ENCODE data around the gene STK40. TPM values are rescaled to one million over a fixed set of nuclear protein-coding genes. Genes with fewer than 3 reads are reported as not detected.

STK40 gene
- total and polyA plus RNA-seq, 2 donors = 11.8 to 73.5 TPM

DNA sequence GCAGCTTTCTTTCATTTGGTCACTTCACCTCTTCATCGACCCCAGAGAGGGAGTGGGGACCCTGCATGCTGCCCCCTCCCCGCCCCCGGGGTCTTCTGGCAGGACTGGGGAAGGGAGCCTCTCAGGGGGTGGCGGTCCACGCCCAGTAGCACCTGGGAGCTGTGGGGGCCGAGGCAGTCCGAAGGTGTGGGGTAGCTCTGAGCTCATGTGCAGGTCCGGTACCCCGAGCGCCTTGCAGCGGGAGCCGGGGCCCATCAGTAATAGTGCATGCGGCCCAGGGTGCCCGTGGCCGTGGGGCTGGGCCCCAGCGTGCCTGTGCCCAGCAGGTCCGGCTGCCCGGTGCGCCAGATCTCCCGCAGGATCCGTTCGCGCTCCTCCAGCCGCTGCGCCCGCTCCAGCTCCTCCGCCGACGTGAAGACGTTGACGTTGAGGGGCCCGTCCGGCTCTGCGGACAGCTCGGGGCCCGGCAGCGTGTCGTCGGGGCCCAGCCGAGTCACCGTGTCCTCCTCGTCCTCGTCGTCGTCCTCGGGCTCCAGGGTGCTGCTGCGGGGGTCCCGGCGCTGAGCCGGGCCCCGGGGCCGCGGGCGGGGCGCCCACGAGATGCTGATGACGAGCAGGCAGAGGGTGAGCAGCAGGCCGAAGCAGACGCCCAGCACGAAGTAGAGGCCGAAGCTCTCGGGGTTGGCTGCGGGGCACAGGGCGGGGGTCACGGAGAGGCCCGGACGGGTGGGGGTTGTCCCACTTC is 63.5 kb downstream of the STK40 start:
- Histone ChIP-seq H3K27ac (ENCODE audit: low read depth) (peak overlapping the region; percentile 68), H3K4me3 (ENCODE audit: low read depth, low read length) (peak overlapping the region; percentile 76), H3K36me3 (ENCODE audit: insufficient read depth) (no peaks in the 10 kb centered on the region), H3K4me1 (ENCODE audit: insufficient read depth) (no peaks in the 10 kb centered on the region)
- WGBS = 37% methylated on average over 67 of the region's 67 CpGs
- no peak for DNase-seq (ENCODE audit: extremely low spot score)

DNA sequence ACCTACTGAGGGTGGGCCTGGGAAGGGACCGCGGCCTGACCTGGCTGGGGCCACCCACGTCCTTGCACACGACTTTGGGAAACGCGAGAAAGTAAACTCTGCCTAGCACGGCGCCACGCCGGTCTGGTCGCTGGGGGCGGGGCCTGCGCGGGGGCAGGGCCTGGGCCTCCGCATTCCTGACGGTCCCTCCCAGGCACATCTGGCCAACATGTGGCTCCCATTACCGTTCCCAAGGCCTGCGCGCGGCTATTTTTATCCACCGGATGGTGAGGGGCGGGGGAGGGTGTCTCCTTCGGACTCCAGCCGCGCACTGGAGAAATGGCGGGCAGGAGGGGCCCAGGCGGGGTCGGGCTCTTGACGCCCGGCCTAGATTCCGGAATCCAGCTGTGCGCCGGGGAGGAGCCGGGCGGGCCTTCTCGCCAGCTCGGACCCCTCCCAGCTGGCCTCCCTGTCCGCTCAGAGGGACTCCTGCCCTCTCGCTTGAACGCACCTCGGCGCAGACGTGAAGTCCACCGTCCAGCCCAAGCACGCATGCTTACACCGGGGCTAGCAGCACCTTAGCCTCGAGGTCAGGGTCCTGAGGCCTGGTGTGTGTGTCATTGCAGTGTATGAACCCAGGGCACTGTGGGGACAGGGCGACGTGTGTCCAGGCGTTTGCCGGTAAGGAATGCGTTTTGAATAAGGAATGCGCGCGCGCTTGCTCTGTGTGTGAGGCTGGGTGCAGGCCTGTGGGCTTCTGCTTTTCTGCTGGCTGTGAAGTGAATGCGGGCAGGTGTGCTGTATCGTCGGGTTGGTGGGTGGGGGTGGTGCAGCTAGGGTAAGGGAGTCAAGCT is 64.4 kb downstream of the STK40 start:
- no peaks in the 10 kb centered on the region for H3K36me3 ChIP-seq (ENCODE audit: insufficient read depth)
- WGBS = 23% methylated on average over 59 of the region's 59 CpGs
- H3K4me1 ChIP-seq (ENCODE audit: insufficient read depth) = no peaks in the 10 kb centered on the region
- DNase-seq (ENCODE audit: extremely low spot score) = peak; percentile 82
- H3K27ac ChIP-seq (ENCODE audit: low read depth) = peak overlapping the region; percentile 30
- peak overlapping the region; percentile 38 for H3K4me3 ChIP-seq (ENCODE audit: low read depth, low read length)

DNA sequence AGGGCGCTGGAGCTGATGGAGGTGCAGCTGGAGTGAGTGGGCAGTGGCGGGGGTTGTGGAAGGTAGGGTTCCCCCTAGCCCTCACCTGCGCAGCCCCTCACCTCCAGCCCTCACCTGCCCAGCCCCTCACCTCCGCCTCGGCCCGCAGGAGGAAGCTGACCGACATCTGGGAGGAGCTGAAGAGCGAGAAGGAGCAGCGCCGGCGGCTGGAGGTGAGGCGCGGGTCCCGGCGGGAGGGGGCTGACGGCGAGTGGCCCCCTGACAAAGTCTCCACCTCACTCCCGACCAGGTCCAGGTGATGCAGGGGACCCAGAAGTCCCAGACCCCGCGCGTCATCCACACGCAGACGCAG is 65.0 kb downstream of the STK40 start:
- Histone ChIP-seq H3K4me3 (ENCODE audit: low read depth, low read length) (peak overlapping the region; percentile 38), H3K36me3 (ENCODE audit: insufficient read depth) (no peaks in the 10 kb centered on the region), H3K27ac (ENCODE audit: low read depth) (peak overlapping the region; percentile 30), H3K4me1 (ENCODE audit: insufficient read depth) (no peaks in the 10 kb centered on the region)
- 21% methylated on average over 23 of the region's 23 CpGs for WGBS
- DNase-seq (ENCODE audit: extremely low spot score) = no peak

DNA sequence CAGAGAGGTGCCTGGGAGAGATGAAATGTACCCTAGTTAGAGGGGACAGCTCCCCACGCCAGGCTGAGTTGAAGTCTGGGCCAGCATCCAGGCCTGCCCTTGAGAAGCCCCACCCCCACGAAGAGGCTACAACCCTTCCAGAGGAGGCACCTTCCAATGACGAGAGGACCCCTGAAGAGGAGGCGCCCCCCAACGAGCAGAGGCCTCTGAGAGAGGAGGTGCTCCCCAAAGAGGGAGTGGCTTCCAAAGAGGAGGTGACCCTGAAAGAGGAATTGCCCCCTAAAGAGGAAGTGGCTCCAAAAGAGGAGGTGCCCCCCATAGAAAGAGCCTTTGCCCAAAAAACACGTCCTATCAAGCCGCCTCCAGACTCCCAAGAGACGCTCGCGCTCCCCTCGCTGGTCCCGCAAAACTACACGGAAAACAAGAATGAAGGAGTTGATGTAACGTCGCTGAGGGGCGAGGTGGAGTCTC is 65.4 kb downstream of the STK40 start:
- H3K4me1 ChIP-seq (ENCODE audit: insufficient read depth) = no peaks in the 10 kb centered on the region
- 32% methylated on average over 16 of the region's 16 CpGs for WGBS
- peak overlapping the region; percentile 30 for H3K27ac ChIP-seq (ENCODE audit: low read depth)
- DNase-seq (ENCODE audit: extremely low spot score) = no peak
- peak overlapping the region; percentile 38 for H3K4me3 ChIP-seq (ENCODE audit: low read depth, low read length)
- no peaks in the 10 kb centered on the region for H3K36me3 ChIP-seq (ENCODE audit: insufficient read depth)

DNA sequence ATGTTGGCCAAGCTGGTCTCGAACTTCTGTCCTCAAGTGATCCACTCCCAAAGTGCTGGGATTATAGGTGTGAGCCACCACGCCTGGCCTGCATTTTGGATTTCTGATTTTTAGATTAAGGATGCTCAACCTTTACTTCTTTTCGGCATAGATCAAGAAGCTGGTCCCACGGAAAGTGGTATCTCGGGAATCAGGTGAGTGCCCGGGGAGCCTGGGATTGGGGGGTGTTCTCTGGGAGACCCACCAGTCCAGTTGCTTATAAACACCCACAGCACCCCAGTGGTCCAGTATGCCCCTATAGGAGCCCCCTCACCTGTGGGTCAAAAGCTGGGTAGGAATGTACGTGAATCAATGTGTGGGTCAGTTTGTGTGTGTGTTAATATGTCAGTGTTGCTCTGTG is 76.3 kb downstream of the STK40 start:
- DNase-seq (ENCODE audit: extremely low spot score) = no peak
- Histone ChIP-seq H3K36me3 (ENCODE audit: insufficient read depth) (no peaks in the 10 kb centered on the region), H3K4me1 (ENCODE audit: insufficient read depth) (no peaks in the 10 kb centered on the region), H3K27ac (ENCODE audit: low read depth) (no peak overlapping the region), H3K4me3 (ENCODE audit: low read depth, low read length) (no peak overlapping the region)
- WGBS = 97% methylated on average over 7 of the region's 7 CpGs

DNA sequence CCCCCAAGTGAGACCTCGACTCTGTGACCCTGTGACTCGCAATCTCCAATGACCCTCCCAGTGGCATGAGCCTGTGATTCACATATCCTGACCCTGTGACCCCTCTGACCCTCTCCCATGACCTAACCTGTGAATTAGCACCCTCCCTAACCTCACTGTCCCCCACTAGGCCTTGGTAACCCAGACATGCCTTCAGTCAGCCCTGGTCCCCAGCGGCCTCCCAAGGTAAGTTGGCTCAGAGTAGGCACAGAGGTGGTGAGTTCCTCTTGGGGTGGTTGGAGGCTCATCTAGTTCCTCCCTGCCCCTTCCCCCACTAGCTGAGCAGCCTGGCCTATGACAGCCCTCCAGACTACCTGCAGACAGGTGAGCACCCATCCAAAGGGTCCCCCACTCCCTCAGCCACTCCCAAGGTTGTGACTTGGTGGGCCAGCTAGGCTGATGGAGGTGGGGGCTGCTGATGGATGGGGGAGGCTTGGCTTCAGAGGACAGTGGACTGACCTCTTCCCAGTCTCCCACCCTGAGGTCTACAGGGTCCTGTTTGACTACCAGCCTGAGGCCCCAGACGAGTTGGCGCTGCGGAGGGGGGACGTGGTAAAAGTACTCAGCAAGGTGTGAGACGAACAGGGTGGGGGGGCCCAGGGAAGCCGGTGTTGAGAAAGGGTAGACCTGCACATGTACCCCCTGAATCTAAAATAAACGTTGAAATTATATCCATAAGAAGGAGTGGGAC is 78.0 kb downstream of the STK40 start:
- 83% methylated on average over 10 of the region's 10 CpGs for WGBS
- H3K36me3 ChIP-seq (ENCODE audit: insufficient read depth) = no peaks in the 10 kb centered on the region
- no peaks in the 10 kb centered on the region for H3K4me1 ChIP-seq (ENCODE audit: insufficient read depth)
- no peak for DNase-seq (ENCODE audit: extremely low spot score)
- H3K4me3 ChIP-seq (ENCODE audit: low read depth, low read length) = no peak overlapping the region
- no peak overlapping the region for H3K27ac ChIP-seq (ENCODE audit: low read depth)

DNA sequence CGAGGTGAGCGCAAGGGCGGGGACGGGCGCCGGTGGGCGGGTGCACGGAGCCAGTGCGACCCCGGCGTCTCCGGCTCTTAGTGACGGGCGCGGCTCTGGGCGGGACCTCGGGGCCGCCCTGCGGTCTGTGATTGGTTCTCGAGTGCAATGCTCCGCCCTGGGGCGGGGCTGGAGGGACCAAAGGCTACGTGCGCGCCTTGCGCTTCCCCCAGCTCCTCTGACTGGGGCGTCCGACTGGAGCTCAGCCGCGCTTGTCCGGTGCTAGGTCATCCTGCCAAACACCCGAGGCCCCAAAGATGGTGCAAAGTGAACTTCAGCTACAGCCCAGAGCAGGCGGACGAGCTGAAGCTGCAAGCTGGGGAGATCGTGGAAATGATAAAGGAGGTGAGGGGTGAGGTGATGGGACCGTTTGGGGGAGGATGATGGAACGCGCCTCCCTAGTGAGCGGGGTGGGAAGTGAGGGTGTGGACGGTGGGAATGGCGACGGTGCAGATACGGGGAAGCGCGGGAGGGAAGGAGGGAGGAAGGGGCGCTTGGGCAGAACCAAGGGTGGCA is 78.7 kb downstream of the STK40 start:
- under 1% methylated on average over 46 of the region's 46 CpGs for WGBS

DNA sequence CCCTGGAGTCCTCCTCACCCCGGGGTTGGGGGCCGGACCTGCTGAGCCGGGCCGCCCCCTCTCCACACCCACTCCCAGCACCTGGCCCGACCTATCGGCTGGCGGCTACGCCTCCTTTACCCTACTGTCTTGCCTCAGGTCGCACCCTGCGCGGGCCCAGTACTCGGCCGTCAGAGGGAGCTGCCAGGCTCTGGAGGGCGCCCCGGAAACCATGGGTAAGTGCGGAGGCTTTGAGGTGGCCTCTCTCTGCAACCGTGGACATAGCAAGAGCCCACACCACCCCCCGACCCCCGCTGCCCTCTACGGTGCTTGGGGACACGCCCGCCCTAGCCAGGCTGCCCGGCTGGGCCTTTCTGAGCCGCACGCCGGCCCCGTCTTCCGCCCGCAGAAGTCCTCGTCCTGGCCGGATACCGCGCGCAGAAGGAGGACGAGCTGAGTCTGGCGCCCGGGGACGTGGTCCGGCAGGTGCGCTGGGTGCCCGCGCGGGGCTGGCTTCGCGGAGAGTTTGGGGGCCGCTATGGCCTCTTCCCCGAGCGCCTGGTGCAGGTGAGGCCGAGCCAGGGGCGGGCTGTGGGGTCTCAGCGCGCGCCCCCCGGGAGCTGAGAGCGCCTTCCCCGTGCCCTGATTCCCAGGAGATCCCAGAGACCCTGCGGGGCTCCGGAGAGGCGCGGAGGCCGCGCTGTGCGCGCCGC is 79.4 kb downstream of the STK40 start, which contains the start of gene SH3D21:
SH3D21 (plus strand) TSS at position 159 of the 692 bp plus-strand sequence; CDS start at position 212, 53 bp downstream.
- DNase-seq (ENCODE audit: extremely low spot score) = no peak
- WGBS = 3% methylated on average over 65 of the region's 65 CpGs
- Histone ChIP-seq H3K4me1 (ENCODE audit: insufficient read depth) (no peaks in the 10 kb centered on the region), H3K36me3 (ENCODE audit: insufficient read depth) (peaks cover 3% of the 10 kb centered on the region), H3K27ac (ENCODE audit: low read depth) (peak within 1 kb of the TSS; percentile 69), H3K4me3 (ENCODE audit: low read depth, low read length) (peak within 1 kb of the TSS; percentile 72)

More for the DNA sequence above, 78.7 kb downstream of the STK40 start:
- Histone ChIP-seq H3K4me3 (ENCODE audit: low read depth, low read length) (peak overlapping the region; percentile 72), H3K36me3 (ENCODE audit: insufficient read depth) (no peaks in the 10 kb centered on the region), H3K27ac (ENCODE audit: low read depth) (peak overlapping the region; percentile 69), H3K4me1 (ENCODE audit: insufficient read depth) (no peaks in the 10 kb centered on the region)
- DNase-seq (ENCODE audit: extremely low spot score) = peak; percentile 86

DNA sequence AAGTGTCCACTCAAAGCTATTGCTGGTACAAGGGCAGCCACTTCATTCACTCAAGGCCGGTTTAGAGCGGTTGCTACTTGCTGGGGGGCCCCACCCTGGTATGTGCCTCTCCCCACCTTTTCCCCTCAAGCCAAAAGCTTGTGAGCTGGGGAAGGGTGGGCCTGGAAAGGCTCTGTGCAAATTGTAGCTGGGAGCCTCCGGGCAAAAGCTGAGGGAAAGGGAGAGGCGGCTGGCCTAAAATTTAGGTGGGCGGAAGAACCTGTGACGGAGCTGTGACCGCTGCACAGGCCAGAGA is 79.9 kb downstream of the STK40 start:
- Histone ChIP-seq H3K27ac (ENCODE audit: low read depth) (no peak overlapping the region), H3K4me3 (ENCODE audit: low read depth, low read length) (no peak overlapping the region), H3K36me3 (ENCODE audit: insufficient read depth) (peaks cover 5% of the 10 kb centered on the region), H3K4me1 (ENCODE audit: insufficient read depth) (no peaks in the 10 kb centered on the region)
- no peak for DNase-seq (ENCODE audit: extremely low spot score)
- WGBS = 58% methylated on average over 7 of the region's 7 CpGs

DNA sequence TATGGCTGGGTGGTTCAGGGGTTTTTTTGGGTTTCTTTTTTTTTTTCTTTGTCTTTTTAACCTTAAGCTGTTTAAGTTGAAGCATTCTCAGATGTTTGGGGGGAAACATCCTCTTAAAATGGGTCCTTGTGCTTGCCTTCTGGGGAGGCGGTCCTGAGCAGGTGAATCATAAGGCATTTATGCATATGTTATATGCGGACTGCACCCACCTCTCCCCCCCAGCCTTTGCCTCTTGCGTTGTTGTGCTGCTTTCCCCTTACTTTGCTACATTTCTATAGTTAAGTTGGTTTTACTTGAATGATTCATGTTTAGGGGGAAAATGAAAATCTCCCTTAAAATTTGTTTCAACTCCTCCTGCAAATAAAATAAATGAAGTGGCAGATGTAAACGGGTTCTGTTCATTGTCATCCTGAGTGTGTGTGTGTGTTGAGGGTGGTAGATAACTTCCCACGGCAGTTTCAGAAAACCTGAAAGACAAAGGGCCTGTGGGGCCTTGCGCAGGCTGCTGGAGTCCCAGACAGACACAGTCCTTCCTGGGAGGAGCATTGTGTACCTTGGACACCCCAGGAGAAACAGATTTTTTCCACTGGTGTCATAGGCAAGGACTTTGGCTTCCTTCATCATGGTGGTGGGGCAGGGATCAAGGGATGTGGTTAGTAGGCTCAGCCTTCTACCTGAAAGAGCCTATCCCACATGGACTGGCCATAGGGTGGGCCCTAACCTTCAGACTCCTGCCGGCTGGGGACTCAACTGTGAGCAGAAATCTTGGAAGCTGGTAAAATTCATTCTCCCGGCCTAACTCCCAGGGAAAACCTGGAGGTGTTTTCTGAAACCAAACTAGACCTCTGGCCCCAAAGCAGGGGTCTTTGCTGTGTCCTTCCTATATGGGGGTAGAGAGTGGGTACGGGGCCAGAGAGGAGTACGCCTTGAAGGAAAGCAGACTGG is 80.5 kb downstream of the STK40 start:
- Histone ChIP-seq H3K4me3 (ENCODE audit: low read depth, low read length) (no peak overlapping the region), H3K4me1 (ENCODE audit: insufficient read depth) (no peaks in the 10 kb centered on the region), H3K27ac (ENCODE audit: low read depth) (no peak overlapping the region), H3K36me3 (ENCODE audit: insufficient read depth) (peaks cover 5% of the 10 kb centered on the region)
- 80% methylated on average over 10 of the region's 10 CpGs for whole genome bisulfite sequencing
- no peak for DNase-seq (ENCODE audit: extremely low spot score)

DNA sequence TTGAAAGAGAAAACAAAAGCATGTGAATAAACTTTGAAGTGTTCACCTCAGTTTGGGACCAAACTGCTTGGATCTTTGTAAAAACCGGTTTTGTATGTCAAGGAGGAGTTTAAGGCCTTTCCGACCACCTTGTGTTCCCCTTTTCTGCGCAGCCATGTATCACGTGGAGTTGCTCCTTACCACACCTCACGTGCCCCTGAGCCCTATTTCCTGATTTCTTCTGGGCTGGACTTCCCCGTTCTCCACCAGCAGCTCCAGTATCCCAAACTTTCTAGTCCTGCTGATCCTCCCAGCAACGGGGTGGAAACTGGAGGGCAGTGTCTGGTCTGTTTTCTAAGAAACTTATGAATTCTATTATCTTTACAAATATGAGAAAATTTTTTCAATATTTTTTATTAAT is 81.2 kb downstream of the STK40 start:
- no peaks in the 10 kb centered on the region for H3K4me1 ChIP-seq (ENCODE audit: insufficient read depth)
- H3K27ac ChIP-seq (ENCODE audit: low read depth) = no peak overlapping the region
- no peak for DNase-seq (ENCODE audit: extremely low spot score)
- H3K4me3 ChIP-seq (ENCODE audit: low read depth, low read length) = no peak overlapping the region
- peaks cover 5% of the 10 kb centered on the region for H3K36me3 ChIP-seq (ENCODE audit: insufficient read depth)
- WGBS = 78% methylated on average over 7 of the region's 7 CpGs

DNA sequence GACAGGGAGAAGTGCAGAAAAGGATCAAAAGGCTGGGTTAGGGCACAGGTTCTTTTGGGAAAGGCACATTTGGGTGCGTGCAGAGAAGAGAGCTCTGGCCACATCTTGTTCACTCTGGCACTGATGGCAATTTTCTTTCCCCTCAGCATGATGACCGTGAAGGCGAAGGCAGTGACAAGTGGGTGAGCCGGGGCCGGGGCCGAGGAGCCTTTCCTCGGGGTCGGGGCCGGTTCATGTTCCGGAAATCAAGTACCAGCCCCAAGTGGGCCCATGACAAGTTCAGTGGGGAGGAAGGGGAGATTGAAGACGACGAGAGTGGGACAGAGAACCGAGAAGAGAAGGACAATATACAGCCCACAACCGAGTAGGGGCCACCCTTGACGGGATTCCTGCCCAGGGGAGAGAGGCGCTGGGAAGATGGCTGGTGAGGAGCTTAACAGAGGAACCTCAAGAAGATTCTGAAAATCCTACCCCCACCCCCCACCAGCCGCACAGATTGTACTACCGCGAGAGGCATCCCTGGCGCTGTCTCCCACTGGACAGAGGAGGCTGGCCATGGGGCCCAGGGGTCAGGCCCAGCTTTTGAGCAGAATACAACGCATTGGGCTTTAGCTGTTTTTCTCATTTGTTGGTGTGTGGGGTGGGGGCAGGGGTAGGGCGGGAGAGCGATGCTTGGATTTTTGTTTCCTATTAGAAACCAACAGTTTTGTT is 81.9 kb downstream of the STK40 start:
- H3K27ac ChIP-seq (ENCODE audit: low read depth) = no peak overlapping the region
- no peak for DNase-seq (ENCODE audit: extremely low spot score)
- WGBS = 90% methylated on average over 23 of the region's 23 CpGs
- H3K4me3 ChIP-seq (ENCODE audit: low read depth, low read length) = no peak overlapping the region
- peaks cover 5% of the 10 kb centered on the region for H3K36me3 ChIP-seq (ENCODE audit: insufficient read depth)
- no peaks in the 10 kb centered on the region for H3K4me1 ChIP-seq (ENCODE audit: insufficient read depth)

Measured in urinary bladder (tissue), 4 donors.